HG02970 (cell line): ENCODE measurements around the gene THSD7A.

Experiments used
- ATAC-seq: cut with Tn5 transposase; IDR thresholded peaks from one replicate; pipeline ENCODE4 v1.9.1; 2021; ENCODE audit warnings: mild to moderate bottlenecking, moderate library complexity, moderate number of reproducible peaks; ENCODE audit not compliant: unreplicated experiment, low FRiP score

THSD7A gene

GRCh38 chr7:11754123-11754522 is 77.9 kb downstream of the THSD7A start:
- ATAC-seq: no peak

- ATAC-seq: no peak
Measured at GRCh38 chr7:11753433-11753832, 78.6 kb downstream of the THSD7A start.

GRCh38 chr7:11751807-11752389 is 80.1 kb downstream of the THSD7A start:
- no peak for ATAC-seq

- no peak for ATAC-seq
Measured at GRCh38 chr7:11751315-11751714, 80.7 kb downstream of the THSD7A start.

- ATAC-seq: no peak
Measured at GRCh38 chr7:11750191-11750590, 81.8 kb downstream of the THSD7A start.

- ATAC-seq: no peak
Measured at GRCh38 chr7:11749629-11750028, 82.4 kb downstream of the THSD7A start.

GRCh38 chr7:11748884-11749283 is 83.1 kb downstream of the THSD7A start:
- ATAC-seq: no peak

GRCh38 chr7:11747715-11748485 is 84.1 kb downstream of the THSD7A start:
- ATAC-seq: no peak

- no peak for ATAC-seq
Measured at GRCh38 chr7:11746591-11746990, 85.4 kb downstream of the THSD7A start.

- ATAC-seq: no peak
Measured at GRCh38 chr7:11743548-11743947, 88.5 kb downstream of the THSD7A start.

- ATAC-seq: no peak
Measured at GRCh38 chr7:11743016-11743415, 89.0 kb downstream of the THSD7A start.

GRCh38 chr7:11742496-11742895 is 89.5 kb downstream of the THSD7A start:
- ATAC-seq: no peak

GRCh38 chr7:11737723-11738122 is 94.3 kb downstream of the THSD7A start:
- no peak for ATAC-seq

GRCh38 chr7:11732207-11732606 is 99.8 kb downstream of the THSD7A start:
- ATAC-seq: no peak

GRCh38 chr7:11730725-11731124 is 101.3 kb downstream of the THSD7A start:
- ATAC-seq: no peak

GRCh38 chr7:11727864-11728263 is 104.1 kb downstream of the THSD7A start:
- no peak for ATAC-seq

- ATAC-seq: no peak
Measured at GRCh38 chr7:11726794-11727155, 105.2 kb downstream of the THSD7A start.

- no peak for ATAC-seq
Measured at GRCh38 chr7:11726001-11726793, 105.8 kb downstream of the THSD7A start.

GRCh38 chr7:11716185-11716584 is 115.8 kb downstream of the THSD7A start:
- no peak for ATAC-seq

GRCh38 chr7:11714676-11715075 is 117.3 kb downstream of the THSD7A start:
- ATAC-seq: no peak

- ATAC-seq: no peak
Measured at GRCh38 chr7:11714205-11714604, 117.8 kb downstream of the THSD7A start.
